GM18511 (cell line): ENCODE measurements around the gene MRPS16.
A peak's percentile ranks its signal among the peaks of the same experiment; 100 is the strongest.
"Not testable (repeated sequence)": the region's sequence is repeated elsewhere in the genome, so short reads cannot be mapped to it uniquely, and the experiment has no call there.

Experiments
- ATAC-seq: cut with Tn5 transposase; IDR thresholded peaks from one replicate; pipeline ENCODE4 v1.9.1; 2021; ENCODE audit warnings: mild to moderate bottlenecking, moderate library complexity; ENCODE audit not compliant: unreplicated experiment

Gene MRPS16

GRCh38 chr10:73252445-73253224, at the start of gene MRPS16:
TSS of gene MRPS16 (minus strand) at chr10:73252644. CDS start at chr10:73252482, 162 bp downstream.
- peak; percentile 86 for ATAC-seq

GRCh38 chr10:73296946-73297345, 44.5 kb upstream of the MRPS16 start:
- ATAC-seq, result no peak

GRCh38 chr10:73293461-73293860, 41.0 kb upstream of the MRPS16 start:
- ATAC-seq, result no peak

- ATAC-seq, result no peak
Observed at GRCh38 chr10:73289958-73290357, 37.5 kb upstream of the MRPS16 start.

- no peak for ATAC-seq
Observed at GRCh38 chr10:73287441-73287840, 35.0 kb upstream of the MRPS16 start.

GRCh38 chr10:73281097-73281496, 28.7 kb upstream of the MRPS16 start:
- no peak for ATAC-seq

- ATAC-seq, result no peak
Observed at GRCh38 chr10:73264423-73264822, 12.0 kb upstream of the MRPS16 start.

GRCh38 chr10:73263693-73264347, 11.4 kb upstream of the MRPS16 start:
- no peak for ATAC-seq

GRCh38 chr10:73262880-73263555, 10.6 kb upstream of the MRPS16 start:
- ATAC-seq, result no peak

GRCh38 chr10:73262105-73262730, 9.8 kb upstream of the MRPS16 start:
- no peak for ATAC-seq

GRCh38 chr10:73261362-73261995, 9.0 kb upstream of the MRPS16 start:
- no peak for ATAC-seq

GRCh38 chr10:73258612-73259011, 6.2 kb upstream of the MRPS16 start:
- not testable (repeated sequence) for ATAC-seq

GRCh38 chr10:73253225-73253555, 746 bp upstream of the MRPS16 start:
- no peak for ATAC-seq

GRCh38 chr10:73251683-73252444, 580 bp downstream of the MRPS16 start:
- no peak for ATAC-seq

- no peak for ATAC-seq
Observed at GRCh38 chr10:73248259-73248724, 4.2 kb downstream of the MRPS16 start.

- no peak for ATAC-seq
Observed at GRCh38 chr10:73247509-73248258, 4.8 kb downstream of the MRPS16 start.

GRCh38 chr10:73246646-73247508, 5.6 kb downstream of the MRPS16 start, which contains the start of gene DNAJC9:
TSS of gene DNAJC9 (minus strand) at chr10:73247255. CDS start at chr10:73247189, 66 bp downstream.
- ATAC-seq, result peak; percentile 87

- ATAC-seq, result no peak
Observed at GRCh38 chr10:73246322-73246645, 6.2 kb downstream of the MRPS16 start.
